Stomach (tissue), 4 donors: Measurements from ENCODE around the gene FXYD3.

Experiments used
- POLR2A ChIP-seq, 4 donors: fragments of 450-650 bp; IDR thresholded peaks; one replicate each; pipeline ENCODE4 v1.6.1; 2016; ENCODE audit warnings: antibody characterized with exemption in 4 of 4, control low read depth in 2 of 4, mild to moderate bottlenecking in 1 of 4, moderate library complexity in 1 of 4
- POLR2AphosphoS5 ChIP-seq, 3 donors: sonication (generic); formaldehyde crosslinking; IDR thresholded peaks; one replicate each; pipeline ENCODE4 v1.6.1; 2016; ENCODE audit warnings: antibody characterized with exemption in 3 of 3
- TF ChIP-seq, protein P1 (sequence below), 7 experiments: fragments of 450-650 bp in 4 of 7; fragments of 200-600 bp in 3 of 7; sonication (generic) in 3 of 7; IDR thresholded peaks; one replicate each; pipeline ENCODE4 v1.5.1; 2016 to 2019; ENCODE audit warnings: antibody characterized with exemption in 7 of 7, control low read depth in 2 of 7, mild to moderate bottlenecking in 1 of 7

- TF ChIP-seq POLR2A (IDR thresholded peaks at IDR 0.05) = no peak
- no peak for TF ChIP-seq POLR2AphosphoS5 (IDR thresholded peaks at IDR 0.05)
- TF ChIP-seq, protein P1, sequence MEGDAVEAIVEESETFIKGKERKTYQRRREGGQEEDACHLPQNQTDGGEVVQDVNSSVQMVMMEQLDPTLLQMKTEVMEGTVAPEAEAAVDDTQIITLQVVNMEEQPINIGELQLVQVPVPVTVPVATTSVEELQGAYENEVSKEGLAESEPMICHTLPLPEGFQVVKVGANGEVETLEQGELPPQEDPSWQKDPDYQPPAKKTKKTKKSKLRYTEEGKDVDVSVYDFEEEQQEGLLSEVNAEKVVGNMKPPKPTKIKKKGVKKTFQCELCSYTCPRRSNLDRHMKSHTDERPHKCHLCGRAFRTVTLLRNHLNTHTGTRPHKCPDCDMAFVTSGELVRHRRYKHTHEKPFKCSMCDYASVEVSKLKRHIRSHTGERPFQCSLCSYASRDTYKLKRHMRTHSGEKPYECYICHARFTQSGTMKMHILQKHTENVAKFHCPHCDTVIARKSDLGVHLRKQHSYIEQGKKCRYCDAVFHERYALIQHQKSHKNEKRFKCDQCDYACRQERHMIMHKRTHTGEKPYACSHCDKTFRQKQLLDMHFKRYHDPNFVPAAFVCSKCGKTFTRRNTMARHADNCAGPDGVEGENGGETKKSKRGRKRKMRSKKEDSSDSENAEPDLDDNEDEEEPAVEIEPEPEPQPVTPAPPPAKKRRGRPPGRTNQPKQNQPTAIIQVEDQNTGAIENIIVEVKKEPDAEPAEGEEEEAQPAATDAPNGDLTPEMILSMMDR (IDR thresholded peaks at IDR 0.05) = no peak
These were observed 4.6 kb upstream of the FXYD3 start for GRCh38 chr19:35110974-35111373.
